Measurements from ENCODE around the gene TUBAL3.
A peak's percentile ranks its signal among the peaks of the same experiment; 100 is the strongest.

TUBAL3 gene

DNA sequence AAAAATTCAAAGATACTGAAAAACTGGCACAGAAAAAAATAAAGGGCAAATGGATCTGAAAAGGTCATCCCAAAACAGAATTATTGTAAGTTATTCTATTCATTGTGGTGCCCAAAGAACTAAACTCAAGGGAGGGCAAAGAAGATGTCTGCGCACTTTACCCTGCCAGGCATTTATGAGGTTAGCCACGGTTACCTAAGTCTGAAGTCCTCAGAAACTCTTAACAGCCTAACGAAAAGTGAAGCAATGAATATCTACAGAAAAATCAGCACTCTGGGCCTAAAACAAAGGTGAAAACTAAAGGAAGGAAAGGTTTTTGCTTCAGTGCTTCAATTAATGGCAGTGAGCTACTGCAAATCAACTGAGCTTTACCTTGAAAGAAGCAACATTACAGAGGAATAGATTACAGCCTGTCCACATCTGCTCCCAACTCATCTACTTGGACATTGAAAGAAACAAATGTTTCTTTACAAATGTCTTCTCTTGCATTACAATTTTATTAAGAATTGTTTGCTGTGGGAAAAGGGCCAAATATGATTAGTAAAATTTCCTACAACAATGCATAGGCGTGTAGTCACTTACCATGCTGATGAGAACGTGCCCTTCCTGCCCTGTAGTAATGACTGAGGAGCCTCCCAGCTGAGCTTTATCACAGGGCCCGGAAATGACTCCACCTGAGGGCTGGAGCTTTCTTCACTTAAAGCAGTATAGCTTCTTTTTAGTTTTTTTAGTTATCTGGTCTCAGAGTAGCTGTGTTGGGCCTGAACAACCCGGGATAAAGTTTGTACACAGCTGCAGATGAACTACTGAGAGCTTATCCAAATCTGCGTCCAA is at the start of gene TUBAL3:
Gene TUBAL3 (minus strand): TSS at position 621 of the 834 bp plus-strand sequence. CDS start 36 bp downstream, at position 585.
- no peak for DNase-seq

DNA sequence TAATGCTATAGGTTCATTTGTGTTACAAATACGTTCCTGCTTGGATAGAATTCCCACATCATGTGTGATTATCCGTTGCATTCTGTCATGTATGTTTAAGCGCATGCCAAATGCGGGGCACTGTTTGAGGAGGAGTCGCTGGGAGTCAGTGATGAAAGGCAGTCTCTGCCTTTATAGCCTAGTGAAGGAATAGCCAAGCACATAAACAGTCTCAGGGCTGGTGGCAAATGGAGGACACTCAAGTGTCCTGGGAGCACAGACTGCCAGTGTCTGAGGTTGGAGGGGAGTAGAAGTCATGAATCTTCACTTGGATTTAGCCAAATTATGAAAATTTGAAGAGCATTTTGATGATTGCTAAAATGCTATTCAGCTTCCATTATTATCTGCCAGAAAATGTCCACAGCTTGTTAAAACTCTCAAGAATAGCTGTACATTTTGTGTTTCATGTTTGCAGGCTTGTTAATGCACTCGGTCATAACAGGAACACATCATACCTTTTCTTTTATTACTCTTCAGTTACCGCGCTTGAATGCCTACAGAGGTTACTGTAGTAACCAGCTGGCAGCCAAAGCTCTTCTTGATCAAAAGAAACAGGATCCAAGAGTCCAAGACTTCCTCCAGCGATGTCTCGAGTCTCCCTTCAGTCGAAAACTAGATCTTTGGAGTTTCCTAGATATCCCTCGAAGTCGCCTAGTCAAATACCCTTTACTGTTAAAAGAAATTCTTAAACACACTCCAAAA is 49.3 kb upstream of the TUBAL3 start:
- no peak for DNase-seq

DNA sequence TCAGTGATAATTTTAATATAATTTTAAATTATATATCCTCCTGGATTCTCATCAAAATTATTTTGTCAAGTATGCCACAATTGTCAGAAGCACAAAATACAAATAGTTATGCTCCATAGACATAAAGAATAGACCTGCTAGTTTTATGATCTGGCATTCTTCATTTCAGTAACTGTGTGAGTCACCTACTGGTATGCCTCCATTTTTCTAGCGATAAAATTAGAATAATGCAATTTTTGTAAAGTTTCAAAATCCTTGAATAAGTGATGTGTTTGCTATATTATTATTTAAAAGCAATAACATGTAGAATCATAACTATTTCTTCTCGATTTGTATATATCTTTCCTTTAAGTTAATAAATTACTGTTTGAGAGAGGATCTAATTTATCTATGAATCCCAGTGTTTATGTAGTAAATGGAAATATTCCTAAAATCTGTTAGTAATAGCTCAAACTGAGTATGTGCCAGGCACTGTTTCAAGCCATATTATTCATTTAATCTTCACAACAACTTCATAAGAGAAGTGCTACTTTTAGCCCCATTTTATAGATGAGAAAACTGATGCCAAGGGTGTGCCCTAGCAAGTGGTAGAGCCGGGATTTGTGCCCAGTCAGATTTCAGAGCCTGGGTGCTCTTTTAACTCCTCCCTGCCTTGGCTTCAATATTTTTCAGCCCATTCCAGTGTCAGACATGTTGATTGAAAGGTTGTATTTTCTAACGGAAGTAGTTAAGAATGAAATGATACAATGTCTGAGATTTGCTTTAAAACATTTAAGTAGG is 46.2 kb upstream of the TUBAL3 start:
- DNase-seq: no peak

DNA sequence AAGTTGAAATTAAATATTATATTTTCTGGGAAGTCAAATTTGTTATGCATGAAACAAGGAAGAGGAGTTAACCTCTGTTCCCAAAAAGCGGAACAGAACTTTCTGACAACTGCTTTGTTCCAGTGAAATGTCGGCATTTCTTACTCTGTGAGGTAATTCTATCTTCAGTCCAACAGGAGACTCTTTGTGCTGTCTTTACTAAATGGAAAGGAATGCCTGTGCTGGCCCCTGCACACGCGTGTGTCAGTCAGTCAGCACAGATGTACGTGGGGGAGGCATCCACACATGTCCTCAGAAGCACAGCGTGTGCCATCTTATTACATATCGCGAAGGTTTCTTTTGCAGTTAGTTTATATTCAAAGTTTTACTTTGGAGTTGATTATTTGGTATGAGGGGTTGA is 45.2 kb upstream of the TUBAL3 start:
- no peak for DNase-seq

DNA sequence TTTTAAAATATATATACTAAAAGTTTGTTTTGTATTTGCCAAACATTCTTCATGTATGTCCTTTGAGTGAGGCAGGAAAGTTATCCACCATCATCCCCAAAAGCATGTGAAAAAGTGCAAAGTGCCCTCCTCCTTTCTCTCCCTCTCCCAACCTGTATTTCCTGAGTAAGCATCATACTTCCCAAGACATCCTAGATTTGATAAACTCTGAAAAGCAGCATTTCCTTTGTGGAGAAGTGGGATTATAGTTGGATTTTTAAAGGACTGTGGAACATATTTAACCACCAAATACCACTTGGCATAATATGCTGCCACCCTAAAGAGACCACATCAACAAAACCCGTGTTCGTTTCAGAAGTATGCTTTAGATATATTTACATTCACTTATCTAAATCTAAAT is 44.6 kb upstream of the TUBAL3 start:
- no peak for DNase-seq

DNA sequence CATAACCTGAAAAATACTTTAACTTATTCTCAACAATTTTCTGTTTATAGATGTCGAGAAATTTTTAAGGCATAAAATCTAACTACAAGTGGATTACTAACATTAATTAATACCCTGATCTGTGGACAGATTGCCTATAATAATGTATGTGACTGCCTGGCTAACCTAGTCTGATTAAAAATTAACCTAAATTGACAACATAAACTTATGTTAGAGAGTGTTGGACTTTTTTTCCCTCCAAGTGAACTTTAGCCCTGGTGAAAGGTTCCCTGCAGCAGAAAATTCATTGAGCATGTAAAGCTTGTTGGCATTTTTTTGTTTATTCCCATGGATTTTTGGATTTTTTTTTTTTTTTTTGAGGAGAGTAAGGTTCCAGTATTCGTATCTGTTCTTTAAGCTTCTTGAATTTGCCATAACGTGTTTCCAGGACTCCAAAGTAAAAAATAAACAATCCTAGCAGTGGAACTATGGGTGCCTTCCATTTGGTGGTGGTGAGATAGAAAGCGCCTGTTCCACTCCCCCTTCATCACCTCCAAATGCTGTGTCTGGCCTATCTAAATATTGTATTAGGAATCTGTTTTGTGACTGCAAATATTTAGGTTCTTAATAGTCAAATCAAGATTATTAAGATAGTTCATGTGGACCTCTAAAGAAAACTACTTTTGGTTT is 43.8 kb upstream of the TUBAL3 start:
- DNase-seq: no peak

DNA sequence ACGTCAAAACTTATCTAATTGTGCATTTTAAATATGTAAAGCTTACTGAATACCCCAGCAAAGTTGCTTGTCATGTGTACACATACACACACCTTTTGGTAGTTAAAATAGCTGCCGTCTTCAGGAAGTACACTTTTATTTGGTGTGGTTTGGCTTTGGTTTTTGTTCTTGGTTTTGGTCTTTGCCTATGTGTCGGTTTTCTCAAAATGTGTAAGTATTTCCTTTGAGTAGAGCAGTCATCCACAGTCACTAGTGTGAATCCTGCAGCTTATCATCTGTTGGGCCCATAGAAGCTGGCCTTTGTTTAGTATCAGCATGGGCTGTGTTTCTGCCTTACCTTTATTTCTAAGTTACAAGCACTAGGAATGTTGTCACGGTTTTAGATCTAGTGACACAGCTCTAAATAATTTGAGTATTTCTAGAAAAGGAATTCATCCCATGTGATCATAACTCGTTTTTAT is 43.0 kb upstream of the TUBAL3 start:
- DNase-seq: peak in 1 of 2 donors; percentile 13

DNA sequence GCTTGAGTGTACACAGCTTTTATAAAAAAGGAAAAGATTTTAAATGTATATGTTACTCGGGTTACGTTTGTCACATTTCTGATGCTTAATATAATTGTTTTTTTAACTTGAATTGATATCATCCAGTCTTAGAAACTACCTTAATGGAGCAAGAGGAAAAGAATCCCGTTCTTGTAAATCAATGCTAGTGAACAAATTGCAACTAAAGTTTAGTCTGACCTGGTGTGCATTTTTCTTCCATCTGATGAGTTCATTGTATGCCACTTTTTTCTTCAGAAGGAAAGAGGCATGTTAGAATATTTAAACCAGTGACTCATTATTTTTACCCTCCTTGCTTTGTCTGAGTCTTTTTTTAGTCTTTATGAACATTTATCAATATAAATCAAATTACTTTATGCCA is 42.4 kb upstream of the TUBAL3 start:
- DNase-seq: no peak

DNA sequence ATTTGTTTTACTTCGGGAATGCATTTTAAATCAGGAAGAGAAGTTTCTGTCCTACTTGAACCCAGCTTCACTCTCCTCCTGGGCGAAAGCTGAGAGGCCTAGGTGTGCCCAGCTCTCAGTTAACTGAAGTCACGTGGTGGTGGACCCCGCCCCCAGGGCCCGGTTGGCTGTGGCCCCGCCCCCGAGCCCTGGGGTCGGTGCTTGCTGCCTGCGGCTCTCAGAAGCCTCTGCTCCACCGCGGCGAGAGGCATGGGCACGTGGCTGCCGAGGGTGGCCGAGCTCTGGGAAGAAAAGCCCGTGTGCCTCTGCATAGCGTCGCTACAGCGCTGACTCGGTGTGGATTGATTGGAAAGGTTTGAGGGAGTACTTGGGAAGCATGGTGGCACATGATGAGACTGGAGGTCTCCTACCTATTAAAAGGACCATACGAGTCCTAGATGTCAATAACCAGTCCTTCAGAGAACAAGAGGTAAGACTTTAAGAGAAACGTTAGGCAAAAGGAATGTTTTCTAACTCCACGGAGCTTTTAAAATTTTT is 41.8 kb upstream of the TUBAL3 start:
- peak; percentile 73 to 79 for DNase-seq

DNA sequence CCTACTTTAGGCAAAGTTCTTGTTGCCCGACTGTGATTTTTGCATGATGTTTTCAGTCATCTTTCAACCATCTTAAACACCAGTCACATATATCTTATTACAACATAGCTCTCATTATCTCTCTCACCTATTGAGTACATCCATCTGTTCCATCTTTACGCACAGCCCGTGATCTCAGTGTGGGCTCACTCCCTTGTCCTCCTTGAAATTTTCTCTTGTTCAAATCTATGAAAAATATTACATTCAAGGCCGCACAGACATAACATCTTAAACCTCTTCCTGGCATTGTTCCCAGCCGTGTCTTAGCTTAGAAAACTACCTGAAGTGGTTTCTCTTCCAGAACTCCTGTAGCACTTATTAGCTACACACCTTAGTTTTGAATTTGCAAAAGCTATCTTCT is 40.4 kb upstream of the TUBAL3 start:
- DNase-seq: no peak

DNA sequence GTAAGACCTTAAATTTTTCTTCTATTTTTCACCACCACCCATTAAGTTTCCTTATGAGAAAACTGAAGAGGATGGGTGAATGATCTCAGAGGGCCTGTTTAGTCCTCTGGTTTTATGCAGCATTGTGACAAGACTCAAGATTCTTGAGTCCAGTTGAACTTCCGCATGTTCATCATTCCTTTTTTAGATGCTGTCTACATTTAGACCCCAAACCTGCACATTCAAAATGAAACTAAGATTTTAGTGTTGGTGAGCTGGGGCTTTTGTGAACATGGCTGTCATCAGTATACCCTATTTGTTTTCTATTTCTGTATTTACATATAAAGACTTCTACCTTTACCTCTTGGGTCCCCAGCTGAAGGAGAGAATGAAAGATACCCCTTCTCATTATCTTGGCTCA is 38.8 kb upstream of the TUBAL3 start:
- DNase-seq: no peak

DNA sequence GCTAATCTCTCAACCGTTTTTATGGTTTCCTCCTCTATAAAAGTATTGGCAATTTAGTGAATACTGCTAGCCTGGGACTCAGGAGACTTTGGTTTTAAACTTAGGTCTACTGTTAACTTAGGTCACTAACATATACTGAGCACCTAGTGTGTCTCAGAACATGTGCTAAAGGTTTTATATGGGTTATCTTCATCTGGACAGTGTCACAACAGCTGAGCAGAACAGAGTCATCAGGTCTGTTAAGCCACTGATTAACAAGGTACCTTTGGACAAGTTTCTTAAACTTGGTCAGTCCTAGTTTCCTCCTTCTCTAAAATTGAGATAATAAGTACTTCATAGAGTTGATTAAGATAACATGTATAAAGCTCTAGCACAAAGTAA is 38.4 kb upstream of the TUBAL3 start:
- no peak for DNase-seq

DNA sequence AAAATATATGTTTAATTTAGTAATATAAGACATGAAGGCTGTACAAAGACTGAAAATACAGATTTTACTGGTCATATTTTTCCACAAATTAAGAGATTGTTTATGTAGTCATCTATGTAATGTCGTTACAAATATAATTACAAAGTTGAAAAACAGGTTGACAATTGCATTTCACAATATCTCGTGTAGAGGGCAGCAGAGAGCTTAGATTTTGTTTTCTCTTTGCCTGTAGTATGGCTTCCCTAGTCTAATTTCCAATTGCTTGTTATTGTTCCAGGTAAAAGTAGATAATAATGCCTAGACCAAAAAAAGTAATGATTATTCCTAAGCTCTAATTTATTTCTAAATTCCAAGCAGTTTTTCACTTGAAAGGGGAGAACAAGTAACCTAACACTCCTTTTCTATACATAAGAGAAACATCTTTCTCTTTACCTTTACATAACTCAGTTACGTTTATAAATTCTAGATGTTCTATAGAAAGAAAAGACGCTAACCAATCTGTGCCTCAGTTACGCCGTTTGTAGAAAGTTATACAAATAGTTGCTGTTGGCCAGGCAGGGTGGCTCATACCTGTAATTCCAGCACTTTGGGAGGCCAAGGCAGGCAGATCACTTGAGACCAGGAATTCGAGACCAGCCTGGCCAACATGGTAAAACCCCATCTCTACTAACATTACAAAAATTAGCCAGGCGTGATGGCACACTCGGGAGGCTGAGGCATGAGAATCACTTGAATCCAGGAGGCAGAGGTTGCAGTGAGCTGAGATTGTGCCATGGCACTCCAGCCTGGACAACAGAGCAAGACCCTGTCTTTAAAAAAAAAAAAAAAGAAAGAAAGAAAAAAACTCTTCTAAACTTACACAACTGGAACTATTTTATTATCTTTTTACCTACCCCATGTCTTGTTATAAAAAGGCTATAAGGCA is 37.7 kb upstream of the TUBAL3 start:
- peak in 1 of 2 donors; percentile 63 for DNase-seq

DNA sequence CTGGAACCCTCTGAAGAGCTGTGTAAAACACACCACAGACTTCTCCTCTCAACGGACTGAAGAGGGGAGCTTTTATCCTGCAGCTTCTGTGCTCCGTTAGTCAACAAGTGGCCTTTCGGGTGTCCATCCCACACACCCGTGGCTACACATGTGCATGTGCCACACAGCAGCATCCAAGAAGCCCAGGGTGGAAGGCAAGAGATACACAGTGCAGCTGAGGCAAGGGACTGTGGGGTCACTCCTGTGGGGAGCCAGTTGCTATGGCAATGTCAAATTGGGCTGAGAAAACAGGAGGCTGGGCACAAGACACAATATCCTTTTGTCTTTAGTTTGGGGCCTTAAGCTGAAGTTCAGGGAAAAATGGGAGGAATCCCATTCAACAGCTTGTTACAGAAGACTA is 36.5 kb upstream of the TUBAL3 start:
- no peak for DNase-seq

DNA sequence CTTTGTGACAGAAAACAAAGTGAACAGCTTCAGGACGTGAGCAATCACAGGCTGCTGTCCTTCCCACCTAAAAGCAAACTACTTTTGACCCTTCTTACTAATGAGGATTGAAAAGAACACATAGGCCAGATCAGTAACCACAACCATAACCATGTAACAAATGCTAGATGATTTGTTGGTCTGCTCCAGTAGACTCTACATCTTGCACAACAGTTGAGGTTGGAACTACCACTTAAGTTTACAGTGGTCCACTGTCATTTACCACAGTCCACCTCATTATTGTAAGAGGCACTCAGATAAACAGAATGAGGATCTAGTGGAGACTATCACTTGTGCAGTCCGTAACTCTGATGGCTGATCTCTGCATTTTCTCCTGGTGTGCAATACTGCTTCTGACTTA is 35.6 kb upstream of the TUBAL3 start:
- DNase-seq: no peak

DNA sequence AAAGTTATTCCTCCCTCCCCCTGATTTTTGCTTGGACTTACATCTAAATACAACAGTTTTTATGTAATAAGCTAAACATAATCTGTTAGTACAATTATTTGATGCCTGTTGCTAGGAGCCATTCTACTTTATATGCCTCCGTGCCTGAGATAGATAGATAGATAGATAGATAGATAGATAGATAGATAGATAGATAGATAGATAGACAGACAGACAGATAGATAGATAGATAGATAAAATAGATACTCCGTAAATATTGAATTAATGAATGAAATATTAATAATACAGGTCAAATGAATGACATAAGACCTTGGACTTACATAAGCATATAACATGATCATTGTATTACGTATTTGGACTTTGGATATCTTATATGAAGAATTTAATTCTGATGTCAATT is 30.7 kb upstream of the TUBAL3 start:
- no peak for DNase-seq

DNA sequence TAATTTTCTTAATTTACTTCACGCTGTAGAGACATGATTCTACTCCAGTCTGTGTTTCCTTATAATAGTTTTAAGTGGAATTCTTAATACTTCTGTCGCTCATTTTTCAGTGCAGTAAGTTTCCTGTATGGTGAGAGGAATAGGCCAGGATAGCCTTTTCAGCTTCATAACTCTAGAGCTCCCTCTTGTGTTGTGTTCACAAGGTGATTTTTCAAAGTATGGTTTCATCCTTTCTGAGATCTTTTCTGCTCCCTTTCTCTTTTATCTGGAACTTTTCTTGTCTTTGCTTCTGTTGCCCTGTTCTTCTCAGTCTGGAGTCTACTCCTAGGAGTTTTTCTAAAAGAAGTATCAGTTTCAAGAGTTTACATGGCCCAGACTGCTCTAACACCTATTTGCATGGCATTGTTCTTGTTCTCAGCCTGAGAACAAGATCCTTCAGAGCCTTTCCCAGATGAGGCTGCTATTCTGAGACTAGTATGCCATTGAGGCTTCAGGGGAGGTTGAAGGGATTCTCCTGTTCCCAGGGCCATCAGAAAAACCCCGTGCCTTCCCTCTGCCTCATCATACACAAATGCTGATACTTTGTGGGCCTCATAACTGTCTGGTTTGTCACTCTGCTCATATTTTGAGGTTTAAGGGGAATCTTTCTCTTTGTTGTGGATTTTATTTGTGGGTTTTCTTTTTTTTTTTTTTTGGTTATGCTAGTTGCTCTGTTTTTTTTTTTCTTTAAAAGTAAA is 29.6 kb upstream of the TUBAL3 start:
- no peak for DNase-seq

DNA sequence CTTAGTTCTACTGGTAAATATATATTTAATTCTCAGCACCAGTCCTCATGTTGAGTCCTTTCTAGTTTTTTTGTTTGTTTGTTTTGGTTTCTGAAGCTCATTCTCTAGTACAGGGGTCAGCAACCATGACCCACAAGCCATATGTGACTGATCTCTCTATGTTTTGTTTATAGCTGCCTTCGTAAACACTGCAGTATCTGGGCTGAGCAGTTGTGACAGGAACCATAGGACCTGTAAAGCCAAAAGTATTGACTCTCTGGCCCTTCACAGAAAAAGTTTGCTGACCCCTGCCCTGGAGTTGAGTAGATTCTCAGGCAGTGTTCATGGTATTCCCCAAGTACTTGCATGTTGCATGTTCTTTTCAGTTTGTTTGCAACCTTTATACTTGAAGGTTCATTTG is 28.6 kb upstream of the TUBAL3 start:
- DNase-seq: no peak

DNA sequence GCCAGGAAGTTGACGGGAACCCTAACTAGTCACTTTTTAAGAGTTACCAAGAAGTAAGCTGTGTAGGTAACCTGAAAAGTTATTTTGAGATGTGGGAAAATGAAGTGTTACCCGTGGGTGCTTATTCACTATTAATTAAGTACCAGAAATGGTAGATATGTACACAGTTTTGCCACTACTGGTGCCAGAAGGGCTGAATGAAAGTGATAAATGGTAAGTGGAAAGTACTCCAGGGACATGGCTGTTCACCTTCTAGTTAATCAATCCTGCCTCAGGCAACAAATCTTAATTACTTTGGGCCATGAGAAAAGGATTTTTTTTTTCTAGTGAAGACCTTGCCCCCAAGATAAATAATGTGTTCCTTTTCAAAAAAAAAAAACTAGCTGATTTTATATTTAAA is 23.5 kb upstream of the TUBAL3 start:
- no peak for DNase-seq

DNA sequence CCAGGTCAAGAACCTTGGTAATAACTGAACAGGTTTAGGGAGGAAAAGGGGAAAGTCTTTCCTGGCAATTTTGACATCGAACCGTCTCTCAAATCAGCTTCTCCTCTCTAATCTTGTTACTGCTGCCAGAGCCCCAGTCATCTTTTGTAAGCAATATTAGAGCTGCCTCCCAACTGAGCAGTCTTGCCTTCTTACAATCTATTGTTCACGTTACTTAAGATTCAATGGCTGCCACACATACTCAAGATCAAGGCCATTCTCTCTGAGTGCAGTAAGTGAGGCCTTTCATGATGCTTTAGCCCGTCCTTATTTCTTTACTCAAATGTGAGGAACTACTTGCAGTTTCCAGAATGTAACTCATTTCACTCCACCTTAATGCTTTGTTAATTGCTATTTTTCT is 20.1 kb upstream of the TUBAL3 start:
- DNase-seq: no peak

DNA sequence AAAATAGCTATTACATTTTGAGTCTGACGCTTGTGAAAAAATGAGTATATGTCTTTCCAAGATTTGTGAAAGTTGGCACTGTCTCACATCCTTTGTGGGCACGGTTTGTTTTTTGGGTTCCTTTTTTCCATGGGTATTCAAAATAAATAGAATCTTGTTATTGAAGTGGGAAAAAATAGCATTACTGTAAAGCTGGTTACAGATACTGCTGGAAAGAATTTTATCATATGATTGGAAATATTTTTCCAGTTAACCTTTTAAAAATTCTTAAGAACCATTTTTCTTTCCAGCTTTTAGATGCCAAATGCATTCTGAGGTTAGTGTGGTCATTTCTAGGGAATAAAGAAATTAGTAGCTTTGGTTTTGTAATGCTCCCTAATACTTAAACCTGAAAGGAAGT is 19.1 kb upstream of the TUBAL3 start:
- no peak for DNase-seq
